HepG2 (cell line): ENCODE measurements around the gene PSMB9. TPM values are rescaled to one million over a fixed set of nuclear protein-coding genes. Genes with fewer than 3 reads are reported as not detected.

Source experiments
- ARHGAP35 ChIP-seq: sonication (generic); formaldehyde crosslinking; IDR thresholded peaks from 2 replicates; pipeline ENCODE4 v1.9.0; 2022; ENCODE audit warnings: mild to moderate bottlenecking, inconsistent platforms, moderate library complexity, missing genetic modification reagents, borderline replicate concordance
- ARID4A ChIP-seq: sonication (generic); formaldehyde crosslinking; IDR thresholded peaks from 2 replicates; pipeline ENCODE4 v1.5.0; 2020; ENCODE audit warnings: mild to moderate bottlenecking, missing genetic modification reagents, borderline replicate concordance
- CREB1 ChIP-seq, 2 experiments: fragments of 450-650 bp in 1 of 2; IDR thresholded peaks; 2 replicates each; pipeline ENCODE4 v1.6.1; 2016 to 2017; ENCODE audit warnings: control low read depth in 1 of 2, mild to moderate bottlenecking in 1 of 2, missing compliant biosample characterization in 1 of 2, missing genetic modification characterization in 1 of 2
- DMAP1 ChIP-seq: IDR thresholded peaks from 2 replicates; pipeline ENCODE4 v1.6.1; 2016
- DPF2 ChIP-seq: sonication (generic); formaldehyde crosslinking; IDR thresholded peaks from 2 replicates; pipeline ENCODE4 v1.4.0; 2020; ENCODE audit warnings: mild to moderate bottlenecking, low read depth, missing genetic modification reagents, borderline replicate concordance
- ERF ChIP-seq: IDR thresholded peaks from 2 replicates; pipeline ENCODE4 v1.6.1; 2018; ENCODE audit warnings: missing biosample characterization, missing genetic modification reagents
- FOXA1 ChIP-seq, 2 experiments: fragments of 450-650 bp in 1 of 2; sonication (generic) in 1 of 2; formaldehyde crosslinking in 1 of 2; IDR thresholded peaks; 2 replicates each; pipeline versions ENCODE4 v1.4.0 to v1.6.1; 2016 to 2020; ENCODE audit warnings: missing genetic modification reagents in 1 of 2
- FOXK2 ChIP-seq: fragments of 450-650 bp; IDR thresholded peaks from 2 replicates; pipeline ENCODE4 v1.6.1; 2016
- HNF4G ChIP-seq, 2 experiments: sonication (generic) in 1 of 2; formaldehyde crosslinking in 1 of 2; IDR thresholded peaks; 2 replicates each; pipeline versions ENCODE4 v1.4.0 to v1.6.1; 2011 to 2020; ENCODE audit warnings: borderline replicate concordance in 2 of 2, low read depth in 2 of 2, mild to moderate bottlenecking in 2 of 2, low read length in 1 of 2, missing genetic modification reagents in 1 of 2, moderate library complexity in 1 of 2
- KDM1A ChIP-seq: IDR thresholded peaks from 2 replicates; pipeline ENCODE4 v1.6.1; 2016; ENCODE audit warnings: missing compliant biosample characterization
- KDM5A ChIP-seq: fragments of 200-600 bp; sonication (generic); IDR thresholded peaks from 2 replicates; pipeline ENCODE4 v1.7.0; 2018; ENCODE audit warnings: antibody characterized with exemption, mild to moderate bottlenecking, low read length, borderline replicate concordance
- KLF6 ChIP-seq: IDR thresholded peaks from 2 replicates; pipeline ENCODE4 v1.8.0; 2016; ENCODE audit warnings: missing biosample characterization, missing genetic modification reagents
- KMT2B ChIP-seq: IDR thresholded peaks from 2 replicates; pipeline ENCODE4 v1.6.1; 2016; ENCODE audit warnings: missing genetic modification reagents, missing compliant biosample characterization
- NRL ChIP-seq: sonication (generic); formaldehyde crosslinking; IDR thresholded peaks from 2 replicates; pipeline ENCODE4 v1.5.0; 2020; ENCODE audit warnings: missing genetic modification reagents, mild to moderate bottlenecking, moderate library complexity, borderline replicate concordance
- PHB2 ChIP-seq: fragments of 450-650 bp; IDR thresholded peaks from 2 replicates; pipeline ENCODE4 v1.6.1; 2018; ENCODE audit not compliant: partially characterized antibody
- ZNF557 ChIP-seq: sonication (generic); formaldehyde crosslinking; IDR thresholded peaks from 2 replicates; pipeline ENCODE4 v1.4.0; 2020; ENCODE audit warnings: missing genetic modification reagents
- ZNF607 ChIP-seq: sonication (generic); formaldehyde crosslinking; IDR thresholded peaks from 2 replicates; pipeline ENCODE4 v1.5.1; 2020; ENCODE audit warnings: missing genetic modification reagents, mild to moderate bottlenecking, borderline replicate concordance
- ZNF781 ChIP-seq: sonication (generic); formaldehyde crosslinking; IDR thresholded peaks from 2 replicates; pipeline ENCODE4 v1.5.1; 2020; ENCODE audit warnings: borderline replicate concordance, mild to moderate bottlenecking, missing genetic modification reagents; ENCODE audit errors: not compliant biosample characterization
- polyA plus RNA-seq, 8 experiments: library from polyadenylated mRNA; depleted of rRNA in 3 of 8; stranded (reverse) in 7 of 8; unstranded in 1 of 8; fragments of >200 nt; fragmentation: Illumina TruSeq in 4 of 8; extraction: Trizol in 4 of 8; gene quantifications; 2 replicates each; pipeline versions ENCODE4 v1.2.1 to v1.2.3, GENCODE V29; 2011 to 2016; ENCODE audit warnings: low read depth in 4 of 8, missing spikeins in 1 of 8, mixed read lengths in 1 of 8; ENCODE audit not compliant: insufficient read depth in 1 of 8
- total RNA-seq, 5 experiments: library from RNA; depleted of rRNA; stranded (reverse); fragments of >200 nt; fragmentation: Illumina TruSeq; extraction: Trizol; gene quantifications; 2 replicates each; pipeline ENCODE4 v1.2.3, GENCODE V29; 2016; ENCODE audit warnings: low read depth in 1 of 5
- TF ChIP-seq, protein P1 (sequence below): sonication (generic); formaldehyde crosslinking; conservative IDR thresholded peaks from 2 replicates; pipeline ENCODE4 v1.4.0; 2020; ENCODE audit warnings: missing genetic modification reagents
- TF ChIP-seq, protein P2 (sequence below): sonication (generic); formaldehyde crosslinking; IDR thresholded peaks from 2 replicates; pipeline ENCODE4 v1.4.0; 2020; ENCODE audit warnings: low read depth, mild to moderate bottlenecking, missing genetic modification reagents

Gene PSMB9
- total and polyA plus RNA-seq, 2 of the 13 experiments (the other 11 are each of a cell fraction or from before 2014, with no cell fraction given), result 15.6 to 16.0 TPM

- TF ChIP-seq HNF4G (IDR thresholded peaks at IDR 0.05; ENCODE audit: borderline replicate concordance, low read depth, low read length) (0 out of 2 replicates have a peak, but pooled peaks have one; percentile 22), HNF4G (CRISPR knock-in tag; IDR thresholded peaks at IDR 0.05; ENCODE audit: borderline replicate concordance, low read depth) (no peak), ARID4A (CRISPR knock-in tag) (peak; percentile 52; the same call in 1 of the 2 replicates), KMT2B (peak; percentile 80), KDM1A (CRISPR knock-in tag) (no peak), DMAP1 (peak; percentile 30; the same call in 1 of the 2 replicates), DPF2 (CRISPR knock-in tag) (0 out of 2 replicates have a peak, but pooled peaks have one; percentile 3), ZNF607 (CRISPR knock-in tag) (peak; percentile 79; the same call in 1 of the 2 replicates), FOXA1 (IDR thresholded peaks at IDR 0.05) (no peak), FOXA1 (CRISPR knock-in tag; IDR thresholded peaks at IDR 0.05) (no peak; the same call in 1 of the 2 replicates), ERF (CRISPR knock-in tag) (peak; percentile 13), KLF6 (CRISPR knock-in tag) (peak; percentile 16; the same call in 1 of the 2 replicates), ARHGAP35 (no peak), ZNF781 (CRISPR knock-in tag) (no peak), KDM5A (peak; percentile 59; the same call in 1 of the 2 replicates), FOXK2 (no peak), ZNF557 (CRISPR knock-in tag) (no peak), NRL (peak; percentile 14; the same call in 1 of the 2 replicates), CREB1 (IDR thresholded peaks at IDR 0.05) (peak; percentile 97), CREB1 (CRISPR knock-in tag; IDR thresholded peaks at IDR 0.05) (peak; percentile 98), PHB2 (no peak)
- TF ChIP-seq, protein P1, sequence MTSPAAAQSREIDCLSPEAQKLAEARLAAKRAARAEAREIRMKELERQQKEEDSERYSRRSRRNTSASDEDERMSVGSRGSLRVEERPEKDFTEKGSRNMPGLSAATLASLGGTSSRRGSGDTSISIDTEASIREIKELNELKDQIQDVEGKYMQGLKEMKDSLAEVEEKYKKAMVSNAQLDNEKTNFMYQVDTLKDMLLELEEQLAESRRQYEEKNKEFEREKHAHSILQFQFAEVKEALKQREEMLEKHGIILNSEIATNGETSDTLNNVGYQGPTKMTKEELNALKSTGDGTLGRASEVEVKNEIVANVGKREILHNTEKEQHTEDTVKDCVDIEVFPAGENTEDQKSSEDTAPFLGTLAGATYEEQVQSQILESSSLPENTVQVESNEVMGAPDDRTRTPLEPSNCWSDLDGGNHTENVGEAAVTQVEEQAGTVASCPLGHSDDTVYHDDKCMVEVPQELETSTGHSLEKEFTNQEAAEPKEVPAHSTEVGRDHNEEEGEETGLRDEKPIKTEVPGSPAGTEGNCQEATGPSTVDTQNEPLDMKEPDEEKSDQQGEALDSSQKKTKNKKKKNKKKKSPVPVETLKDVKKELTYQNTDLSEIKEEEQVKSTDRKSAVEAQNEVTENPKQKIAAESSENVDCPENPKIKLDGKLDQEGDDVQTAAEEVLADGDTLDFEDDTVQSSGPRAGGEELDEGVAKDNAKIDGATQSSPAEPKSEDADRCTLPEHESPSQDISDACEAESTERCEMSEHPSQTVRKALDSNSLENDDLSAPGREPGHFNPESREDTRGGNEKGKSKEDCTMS (CRISPR knock-in tag), result no peak
- TF ChIP-seq, protein P2, sequence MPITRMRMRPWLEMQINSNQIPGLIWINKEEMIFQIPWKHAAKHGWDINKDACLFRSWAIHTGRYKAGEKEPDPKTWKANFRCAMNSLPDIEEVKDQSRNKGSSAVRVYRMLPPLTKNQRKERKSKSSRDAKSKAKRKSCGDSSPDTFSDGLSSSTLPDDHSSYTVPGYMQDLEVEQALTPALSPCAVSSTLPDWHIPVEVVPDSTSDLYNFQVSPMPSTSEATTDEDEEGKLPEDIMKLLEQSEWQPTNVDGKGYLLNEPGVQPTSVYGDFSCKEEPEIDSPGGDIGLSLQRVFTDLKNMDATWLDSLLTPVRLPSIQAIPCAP (CRISPR knock-in tag), result peak; percentile 98
Measured at GRCh38 chr6:32843979-32844838, 9.8 kb upstream of the PSMB9 start, which contains the start of gene PSMB8 (continued).
